H1 (cell line): ENCODE measurements around the gene RAPGEF1. TPM values are rescaled to one million over a fixed set of nuclear protein-coding genes. Genes with fewer than 3 reads are reported as not detected.

Experiments
- CTCF ChIA-PET: fragments of 300-600 bp; sonication (Branson Sonifier 250); formaldehyde crosslinking; loops from one replicate; lab custom pipeline; 2021; ENCODE audit not compliant: partially characterized antibody; lab: Charles Lee
- POLR2A ChIA-PET: fragments of 300-600 bp; sonication (Branson Sonifier 250); formaldehyde crosslinking; loops from one replicate; lab custom pipeline; 2021; ENCODE audit warnings: inconsistent platforms; ENCODE audit not compliant: partially characterized antibody; lab: Charles Lee
- DNase-seq, 2 experiments: peaks; one replicate each; pipeline versions ENCODE4 v3.0.0 to v3.0.0-alpha.2; 2010 to 2022; ENCODE audit warnings: low spot score in 2 of 2, low read depth in 1 of 2, mixed read lengths in 1 of 2
- FAIRE-seq: peaks from 2 replicates; lab custom pipeline; 2011; peaks lifted over from hg19 to GRCh38; lab: Jason Lieb, UNC
- H2AFZ ChIP-seq: 2 replicates; pipeline ENCODE4 v1.8.1; 2012; ENCODE audit warnings: low read length, inconsistent platforms
- H2AK5ac ChIP-seq: 2 replicates; pipeline ENCODE4 v1.6.1; 2013; ENCODE audit warnings: low read depth, low read length
- H2BK120ac ChIP-seq: replicated peaks from 2 replicates; pipeline ENCODE3; 2013; ENCODE audit warnings: low read depth, low read length, inconsistent platforms
- H2BK12ac ChIP-seq: 2 replicates; pipeline ENCODE4 v1.6.1; 2013; ENCODE audit warnings: low read depth, low read length
- H2BK15ac ChIP-seq: 2 replicates; pipeline ENCODE4 v1.6.1; 2013; ENCODE audit warnings: low read length
- H2BK20ac ChIP-seq: 2 replicates; pipeline ENCODE4 v1.6.1; 2013; ENCODE audit warnings: low read length
- H2BK5ac ChIP-seq: 2 replicates; pipeline ENCODE4 v1.6.1; 2013; ENCODE audit warnings: low read depth, low read length
- H3K14ac ChIP-seq: 2 replicates; pipeline ENCODE4 v1.6.1; 2013; ENCODE audit warnings: inconsistent platforms; ENCODE audit not compliant: insufficient read length
- H3K18ac ChIP-seq: 2 replicates; pipeline ENCODE4 v1.6.1; 2013; ENCODE audit warnings: low read length; ENCODE audit errors: extremely low read depth
- H3K23ac ChIP-seq: 2 replicates; pipeline ENCODE4 v1.6.1; 2013; ENCODE audit warnings: inconsistent platforms; ENCODE audit not compliant: insufficient read length
- H3K23me2 ChIP-seq: 2 replicates; pipeline ENCODE4 v1.6.1; 2013; ENCODE audit warnings: low read depth, low read length
- H3K27ac ChIP-seq: 2 replicates; pipeline ENCODE4 v1.6.1; 2011; ENCODE audit warnings: low read depth, low read length, inconsistent platforms
- H3K27me3 ChIP-seq, 4 experiments: replicated peaks in 1 of 4; 1 replicate in 1 of 4; 2 replicates in 3 of 4; pipeline versions ENCODE4 v1.6.1 to v1.8.1; 2011 to 2013; ENCODE audit warnings: low read length in 3 of 4, mild to moderate bottlenecking in 3 of 4, inconsistent platforms in 2 of 4, mixed read lengths in 2 of 4, moderate library complexity in 1 of 4; ENCODE audit not compliant: control insufficient read depth in 3 of 4, insufficient read depth in 3 of 4; ENCODE audit errors: extremely low read depth in 1 of 4
- H3K36me3 ChIP-seq, 4 experiments: 2 replicates each; pipeline versions ENCODE4 v1.6.1 to v1.8.1; 2011 to 2013; ENCODE audit warnings: mild to moderate bottlenecking in 4 of 4, low read length in 3 of 4, moderate library complexity in 2 of 4, control low read depth in 1 of 4, inconsistent platforms in 1 of 4; ENCODE audit not compliant: insufficient read depth in 4 of 4, control insufficient read depth in 2 of 4
- H3K4ac ChIP-seq: replicated peaks from 2 replicates; pipeline ENCODE3; 2013; ENCODE audit warnings: low read length, low read depth, mixed read lengths, inconsistent platforms; ENCODE audit not compliant: insufficient read length
- H3K4me1 ChIP-seq, 4 experiments: replicated peaks in 1 of 4; 1 replicate in 1 of 4; 2 replicates in 3 of 4; pipeline versions ENCODE4 v1.6.1 to v1.8.1; 2011 to 2013; ENCODE audit warnings: low read length in 3 of 4, inconsistent platforms in 2 of 4, mixed read lengths in 1 of 4; ENCODE audit not compliant: insufficient read depth in 4 of 4, control insufficient read depth in 3 of 4
- H3K4me2 ChIP-seq, 2 experiments: 2 replicates each; pipeline versions ENCODE4 v1.6.1 to v1.8.1; 2011 to 2013; ENCODE audit warnings: low read depth in 2 of 2, low read length in 2 of 2, control low read depth in 1 of 2, inconsistent platforms in 1 of 2, mild to moderate bottlenecking in 1 of 2; ENCODE audit not compliant: insufficient read depth in 1 of 2
- H3K4me3 ChIP-seq, 4 experiments: fragments of 200-600, 300-600 bp in 1 of 4; sonication (generic), shearing (Covaris generic), sonication (Bioruptor Twin) in 1 of 4; 2 replicates each; pipeline versions ENCODE4 v1.5.1 to v1.8.1; 2011 to 2016; ENCODE audit warnings: low read length in 4 of 4, low read depth in 3 of 4, control low read depth in 2 of 4, inconsistent platforms in 2 of 4, mild to moderate bottlenecking in 2 of 4, mixed read lengths in 1 of 4, moderate library complexity in 1 of 4; ENCODE audit not compliant: insufficient read depth in 2 of 4; ENCODE audit errors: extremely low read depth in 1 of 4
- H3K56ac ChIP-seq: replicated peaks from 2 replicates; pipeline ENCODE3; 2013; ENCODE audit warnings: low read depth, mild to moderate bottlenecking, mixed read lengths, low read length, inconsistent platforms; ENCODE audit not compliant: insufficient read length
- H3K79me1 ChIP-seq: 2 replicates; pipeline ENCODE4 v1.6.1; 2013; ENCODE audit warnings: low read depth, low read length, control low read depth
- H3K79me2 ChIP-seq, 2 experiments: 2 replicates each; pipeline versions ENCODE4 v1.6.1 to v1.8.1; 2012 to 2013; ENCODE audit warnings: low read length in 2 of 2, mild to moderate bottlenecking in 2 of 2, inconsistent platforms in 1 of 2; ENCODE audit not compliant: insufficient read depth in 2 of 2, control insufficient read depth in 1 of 2
- H3K9ac ChIP-seq, 4 experiments: replicated peaks in 1 of 4; 1 replicate in 1 of 4; 2 replicates in 3 of 4; pipeline versions ENCODE4 v1.6.1 to v1.8.1; 2011 to 2013; ENCODE audit warnings: low read depth in 3 of 4, low read length in 3 of 4, control low read depth in 2 of 4, mild to moderate bottlenecking in 2 of 4, moderate library complexity in 2 of 4, inconsistent platforms in 1 of 4; ENCODE audit errors: extremely low read depth in 1 of 4
- H3K9me3 ChIP-seq, 2 experiments: 2 replicates each; pipeline versions ENCODE4 v1.6.1 to v1.8.1; 2012 to 2013; ENCODE audit warnings: mild to moderate bottlenecking in 2 of 2, moderate library complexity in 2 of 2, control low read depth in 1 of 2, inconsistent platforms in 1 of 2, low read depth in 1 of 2, low read length in 1 of 2, mixed read lengths in 1 of 2; ENCODE audit not compliant: insufficient read depth in 2 of 2
- H4K20me1 ChIP-seq, 2 experiments: replicated peaks in 1 of 2; 2 replicates each; pipeline versions ENCODE3 to v1.8.1; 2011 to 2013; ENCODE audit warnings: inconsistent platforms in 2 of 2, low read length in 2 of 2, mild to moderate bottlenecking in 1 of 2; ENCODE audit not compliant: insufficient read depth in 2 of 2, control insufficient read depth in 1 of 2
- H4K5ac ChIP-seq: 2 replicates; pipeline ENCODE4 v1.6.1; 2013; ENCODE audit warnings: low read length, low read depth, mixed read lengths, inconsistent platforms; ENCODE audit not compliant: insufficient read length
- H4K8ac ChIP-seq: 2 replicates; pipeline ENCODE4 v1.8.0; 2013; ENCODE audit warnings: mild to moderate bottlenecking, moderate library complexity, low read length, inconsistent platforms; ENCODE audit not compliant: insufficient read depth; ENCODE audit errors: extremely low read depth
- H4K91ac ChIP-seq: replicated peaks from 2 replicates; pipeline ENCODE3; 2013; ENCODE audit warnings: low read length, mixed read lengths, inconsistent platforms; ENCODE audit not compliant: insufficient read length
- CEBPB ChIP-seq: IDR thresholded peaks from 2 replicates; pipeline ENCODE4 v1.6.1; 2012; ENCODE audit warnings: low read depth, low read length
- CTCF ChIP-seq, 3 experiments: IDR thresholded peaks; 1 replicate in 2 of 3; 2 replicates in 1 of 3; pipeline versions ENCODE4 v1.5.1 to v1.6.1; 2011; ENCODE audit warnings: low read length in 3 of 3, mild to moderate bottlenecking in 3 of 3, inconsistent platforms in 2 of 3, low read depth in 1 of 3, moderate library complexity in 1 of 3; ENCODE audit not compliant: insufficient read depth in 1 of 3; ENCODE audit errors: control extremely low read depth in 1 of 3
- EGR1 ChIP-seq: IDR thresholded peaks from 2 replicates; pipeline ENCODE4 v1.6.1; 2011; ENCODE audit warnings: low read depth, low read length, borderline replicate concordance
- EZH2 ChIP-seq: fragments of 200-600 bp; sonication (generic); IDR thresholded peaks from 2 replicates; pipeline ENCODE4 v1.7.1; 2012; ENCODE audit warnings: low read depth, mild to moderate bottlenecking, moderate library complexity, low read length, inconsistent platforms; ENCODE audit not compliant: severe bottlenecking
- JUN ChIP-seq: IDR thresholded peaks from 2 replicates; pipeline ENCODE4 v1.6.1; 2011; ENCODE audit warnings: low read depth, mild to moderate bottlenecking, improper control_type of control experiment, low read length
- MAX ChIP-seq: IDR thresholded peaks from 2 replicates; pipeline ENCODE4 v1.6.1; 2012; ENCODE audit warnings: inconsistent platforms
- NANOG ChIP-seq: IDR thresholded peaks from 2 replicates; pipeline ENCODE4 v1.6.1; 2011; ENCODE audit warnings: low read length, low read depth, mild to moderate bottlenecking, inconsistent platforms; ENCODE audit not compliant: insufficient read depth, poor library complexity, severe bottlenecking
- RNF2 ChIP-seq: fragments of 200-900, 300-1000 bp; sonication (generic); IDR thresholded peaks from 2 replicates; pipeline ENCODE4 v1.7.1; 2016; ENCODE audit warnings: borderline replicate concordance, low read depth, mild to moderate bottlenecking, antibody characterized with exemption, low read length; ENCODE audit not compliant: poor library complexity, severe bottlenecking; ENCODE audit errors: missing control alignments
- SIRT6 ChIP-seq: IDR thresholded peaks from one replicate; pipeline ENCODE4 v1.7.1; 2012; ENCODE audit warnings: low read length, inconsistent platforms
- SIX5 ChIP-seq: IDR thresholded peaks from 2 replicates; pipeline ENCODE4 v1.6.1; 2011; ENCODE audit warnings: mild to moderate bottlenecking, low read depth, low read length
- WGBS, 2 experiments: shearing (Covaris generic) in 1 of 2; methylation state at CpG; one replicate each; pipeline versions ENCODE4 v1.1.6 to v1.1.7; 2013 to 2015; ENCODE audit warnings: low lambda C conversion rate in 2 of 2, mixed read lengths in 2 of 2, inconsistent platforms in 1 of 2, low coverage in 1 of 2, missing lambda C conversion rate in 1 of 2; ENCODE audit not compliant: insufficient replicate concordance in 2 of 2, insufficient coverage in 1 of 2, insufficient read length in 1 of 2; ENCODE audit errors: extremely low coverage in 1 of 2, missing lambda C conversion rate in 1 of 2; 5-methylcytosine and 5-hydroxymethylcytosine counted together
- polyA plus RNA-seq, 7 experiments: library from polyadenylated mRNA; depleted of rRNA in 3 of 7; stranded (reverse) in 5 of 7; unstranded in 2 of 7; fragments of >200 nt in 5 of 7; fragments of 200-250 nt in 2 of 7; gene quantifications; 1 replicate in 5 of 7; 2 replicates in 1 of 7; 4 replicates in 1 of 7; pipeline versions ENCODE4 v1.2.1 to v1.2.3, GENCODE V29; 2011 to 2013; ENCODE audit warnings: missing spikeins in 2 of 7, mixed read lengths in 2 of 7
- total RNA-seq: library from RNA; stranded (reverse); fragmentation: NEBNext Ultra II Directional; extraction: Animal tissue kit (Norgen Biotek cat#: 25700); gene quantifications from 2 replicates; pipeline ENCODE4 v1.2.1, GENCODE V29; 2021

The RAPGEF1 gene
- total and polyA plus RNA-seq, 2 of the 8 experiments (the other 6 are each of a cell fraction or from before 2014, with no cell fraction given): 29.7 to 78.9 TPM

GRCh38 chr9:131552030-131552429 is 187.8 kb downstream of the RAPGEF1 start:
- H3K27ac ChIP-seq: no peak overlapping the region
- no peaks in the 10 kb centered on the region for H3K79me2 ChIP-seq
- peaks cover 15 to 42% (median 35%) of the 10 kb centered on the region in 4 experiments for H3K27me3 ChIP-seq
- no peak overlapping the region for H4K8ac ChIP-seq
- no peak for DNase-seq
- no peak overlapping the region for H2AFZ ChIP-seq
- no peak overlapping the region for H3K4ac ChIP-seq
- H2BK120ac ChIP-seq: no peak overlapping the region
- WGBS, 2 experiments: 79% methylated on average over 6 of the region's 6 CpGs; no CpG with 5 or more reads in 1 of the 2 experiments
- no peak overlapping the region for H3K23ac ChIP-seq
- no peak overlapping the region for H4K5ac ChIP-seq
- H2BK20ac ChIP-seq: no peak overlapping the region
- H3K9me3 ChIP-seq: peaks cover 7 to 14% of the 10 kb centered on the region in 2 experiments
- no peak overlapping the region for H3K4me3 ChIP-seq
- no peak overlapping the region for H3K56ac ChIP-seq
- no peak overlapping the region for H2AK5ac ChIP-seq
- no peaks in the 10 kb centered on the region for H3K36me3 ChIP-seq
- H3K14ac ChIP-seq: no peak overlapping the region
- POLR2A ChIA-PET: no interaction called here
- no peak overlapping the region for H3K18ac ChIP-seq
- no peak overlapping the region for H2BK15ac ChIP-seq
- no peak overlapping the region for H3K4me2 ChIP-seq
- no peak overlapping the region for H3K9ac ChIP-seq
- no peak overlapping the region for H2BK5ac ChIP-seq
- peaks cover 11% of the 10 kb centered on the region; the same call in 1 of the 2 replicates for H3K23me2 ChIP-seq
- H3K4me1 ChIP-seq: peaks cover 0 to 1% (median 0%) of the 10 kb centered on the region in 4 experiments; a peak in 3 of 7 replicates
- CTCF ChIA-PET: interaction anchor here (1.1 kb wide), 1 partner anchor 25 kb away, joined by 3 read pairs; no protein-coding TSS in a partner anchor
- no peak overlapping the region for H2BK12ac ChIP-seq
- FAIRE-seq: no peak
- no peak overlapping the region for H4K91ac ChIP-seq
- no peaks in the 10 kb centered on the region for H3K79me1 ChIP-seq
- no peaks in the 10 kb centered on the region for H4K20me1 ChIP-seq
- TF ChIP-seq EZH2: no peak
- TF ChIP-seq SIRT6: no peak
- no peak for TF ChIP-seq JUN
- TF ChIP-seq SIX5: no peak
- no peak for TF ChIP-seq MAX
- TF ChIP-seq CEBPB: no peak
- TF ChIP-seq NANOG: no peak
- no peak for TF ChIP-seq RNF2
- no peak for TF ChIP-seq CTCF (IDR thresholded peaks at IDR 0.05; ENCODE audit: control extremely low read depth in 1 of 3, insufficient read depth in 1 of 3, low read depth in 1 of 3, low read length in 3 of 3)
- TF ChIP-seq EGR1: no peak
